Superior temporal gyrus (tissue), 1 donor: ENCODE data around the gene ST6GALNAC6.
A peak's percentile ranks its signal among the peaks of the same experiment; 100 is the strongest.

Experiments used
- DNase-seq: peaks from one replicate; pipeline ENCODE4 v3.0.0-alpha.2; 2016; ENCODE audit errors: extremely low spot score

ST6GALNAC6 gene

GRCh38 chr9:127934248-127934647, 34.8 kb upstream of the ST6GALNAC6 start:
- no peak for DNase-seq

DNA sequence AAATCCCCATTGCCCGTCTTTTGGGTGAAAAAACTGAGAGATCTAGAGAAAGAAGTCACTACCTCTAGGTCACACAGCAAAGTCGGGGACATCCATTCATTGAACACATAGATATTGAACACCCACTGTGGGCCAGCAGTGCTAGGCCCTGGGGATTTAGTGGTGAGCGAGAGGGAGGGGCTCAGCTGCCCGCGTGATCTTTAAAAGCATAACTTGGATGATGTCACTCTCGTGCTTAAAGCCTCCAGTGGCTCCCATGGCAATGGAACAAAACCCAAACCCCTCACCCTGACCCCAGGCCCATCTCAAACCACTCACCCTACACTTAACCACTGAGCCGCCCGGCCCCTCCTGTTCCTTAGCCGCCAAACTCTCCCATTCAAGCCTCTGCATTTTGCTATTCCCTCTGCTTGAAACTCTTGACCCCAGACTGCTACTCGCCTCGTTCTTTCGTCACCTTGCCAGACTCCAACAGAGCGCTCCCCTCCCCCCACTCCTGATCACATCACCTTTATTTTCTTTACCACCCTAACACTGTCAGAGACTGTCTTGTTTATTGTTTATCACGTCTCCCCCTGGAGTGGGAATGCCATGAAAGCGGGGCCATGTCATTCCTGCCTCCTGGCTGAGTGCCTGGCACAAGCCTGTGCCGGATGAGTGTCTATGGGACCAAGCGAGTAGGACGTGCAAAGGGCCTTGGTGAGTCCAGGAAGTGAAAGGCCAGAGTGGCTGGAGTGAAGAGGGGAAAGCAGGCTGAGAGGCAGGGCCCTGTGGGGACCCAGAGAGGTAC, 31.9 kb upstream of the ST6GALNAC6 start:
- DNase-seq = no peak

- DNase-seq = peak; percentile 84
Measured at GRCh38 chr9:127930231-127931091, 31.1 kb upstream of the ST6GALNAC6 start, which contains the start of gene PIP5KL1. Gene PIP5KL1 (minus strand): TSS chr9:127930777. CDS start chr9:127930752, 25 bp downstream.

- no peak for DNase-seq
Measured at GRCh38 chr9:127929625-127929979, 30.2 kb upstream of the ST6GALNAC6 start.

DNA sequence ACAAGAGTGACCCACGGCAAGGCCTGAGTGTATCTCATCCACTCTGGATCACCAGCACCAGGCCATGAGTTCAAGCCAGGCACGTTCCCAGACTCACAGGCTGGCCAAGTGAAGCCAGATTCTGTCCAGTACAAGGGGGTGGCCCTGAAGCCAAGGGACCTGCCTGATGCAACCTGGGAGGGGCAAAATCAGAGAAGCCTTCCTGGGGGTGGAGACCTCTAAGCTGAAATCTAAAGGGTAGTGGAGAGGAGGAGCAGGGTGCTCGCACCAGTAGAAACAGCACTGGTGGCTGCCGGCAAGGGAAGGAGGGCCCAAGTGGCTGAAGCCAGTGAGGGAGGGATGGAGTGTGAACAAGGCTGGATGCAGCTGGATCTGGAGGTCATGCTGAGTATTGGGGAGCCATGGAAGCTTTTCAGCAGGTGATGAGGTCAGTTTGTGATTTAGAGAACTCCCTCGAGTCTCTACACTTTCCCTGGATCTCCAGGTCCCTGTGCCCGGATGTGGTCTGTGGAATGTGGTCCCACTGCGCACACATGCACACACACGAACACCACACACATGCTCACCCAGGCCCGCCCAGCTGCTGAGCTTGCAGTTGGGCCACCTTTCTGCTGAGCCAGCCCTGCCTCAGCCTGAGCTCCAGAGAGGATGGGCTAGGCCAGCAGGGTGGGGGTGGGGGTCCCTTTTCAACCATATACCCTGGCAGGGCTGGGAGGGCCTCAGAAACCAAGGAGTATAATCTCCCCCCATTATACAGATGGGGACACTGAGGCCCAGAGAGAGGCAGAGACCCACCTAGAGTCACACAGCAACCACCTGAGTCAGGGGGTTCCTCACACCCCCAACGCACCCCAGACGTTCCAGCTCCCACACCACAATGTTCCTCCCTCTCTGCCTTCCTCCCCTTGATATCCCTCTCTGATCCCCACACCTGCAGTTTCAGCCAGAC, 29.5 kb upstream of the ST6GALNAC6 start:
- no peak for DNase-seq

DNA sequence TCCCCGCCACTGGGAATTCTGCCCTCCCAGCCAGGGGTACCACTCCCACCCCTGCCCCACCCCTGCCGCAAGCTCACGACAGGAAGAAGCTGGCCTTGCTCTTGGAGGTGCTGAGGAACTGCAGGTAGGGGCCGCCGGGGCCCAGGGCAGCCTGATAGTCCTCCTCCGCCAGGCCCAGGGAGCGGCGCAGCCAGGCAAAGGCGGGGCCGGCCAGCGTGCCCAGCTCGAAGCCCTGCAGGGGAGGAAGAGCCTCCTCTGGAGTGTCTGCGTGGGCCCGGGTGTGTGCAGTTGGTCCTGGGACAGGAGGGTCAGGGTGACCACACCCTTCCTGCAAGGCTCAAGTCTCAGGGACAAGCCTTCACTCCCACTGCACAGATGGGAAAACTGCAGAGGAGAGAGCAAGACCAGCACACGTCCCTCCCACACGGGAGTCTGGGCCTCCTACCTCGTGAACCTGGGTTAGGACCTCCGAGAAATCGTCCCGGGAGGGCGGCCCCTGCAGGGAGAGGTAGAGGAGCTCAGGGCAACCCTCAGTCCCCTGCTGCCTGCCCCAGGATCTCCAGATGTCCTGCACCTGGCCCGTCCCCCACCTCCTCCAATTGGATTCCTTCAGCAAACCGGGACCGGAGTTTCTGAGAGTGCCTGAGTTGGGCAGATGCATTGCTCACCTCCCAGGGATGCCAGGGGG, 28.7 kb upstream of the ST6GALNAC6 start:
- DNase-seq = no peak

DNA sequence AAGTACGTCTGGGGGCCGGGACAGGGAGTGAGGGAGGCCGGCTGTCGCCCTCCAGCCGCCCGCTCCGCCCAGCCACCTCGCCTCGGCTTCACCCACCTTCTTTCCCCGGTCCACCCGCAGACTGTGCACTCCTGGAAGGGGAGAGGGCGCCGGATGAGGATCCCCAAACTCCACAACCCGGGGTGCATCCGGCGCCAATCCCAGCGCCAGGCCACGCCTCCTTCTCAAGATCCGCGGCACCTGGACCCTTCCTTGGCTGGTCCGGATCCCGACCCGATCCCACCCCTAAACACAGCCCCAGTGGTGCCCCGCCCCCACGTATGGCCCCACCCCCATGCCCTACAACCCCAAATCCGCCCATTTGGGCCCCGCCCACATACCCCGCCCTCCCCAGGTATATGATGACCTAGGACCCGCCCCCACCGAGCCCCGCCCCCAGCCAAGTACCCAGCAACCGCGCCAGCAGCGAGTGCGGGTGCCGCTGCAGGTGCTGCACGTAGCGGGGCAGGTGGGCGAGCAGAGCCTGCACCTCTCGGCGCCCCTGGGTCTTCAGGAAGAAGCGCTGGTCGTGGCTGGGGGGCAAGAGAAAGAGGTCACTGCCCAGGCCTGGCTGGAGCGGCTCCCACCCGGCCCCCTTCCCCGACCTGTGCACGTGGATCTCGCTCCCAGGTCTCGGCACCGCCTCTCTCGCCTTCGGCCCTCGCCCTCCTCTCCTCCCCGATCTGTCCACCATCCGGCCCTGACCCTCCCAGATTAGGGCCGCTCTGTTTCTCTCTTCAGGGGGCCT, 28.0 kb upstream of the ST6GALNAC6 start:
- DNase-seq = no peak

- DNase-seq = no peak
Measured at GRCh38 chr9:127926906-127927200, 27.4 kb upstream of the ST6GALNAC6 start.

GRCh38 chr9:127925959-127926905, 26.8 kb upstream of the ST6GALNAC6 start:
- DNase-seq = no peak

DNA sequence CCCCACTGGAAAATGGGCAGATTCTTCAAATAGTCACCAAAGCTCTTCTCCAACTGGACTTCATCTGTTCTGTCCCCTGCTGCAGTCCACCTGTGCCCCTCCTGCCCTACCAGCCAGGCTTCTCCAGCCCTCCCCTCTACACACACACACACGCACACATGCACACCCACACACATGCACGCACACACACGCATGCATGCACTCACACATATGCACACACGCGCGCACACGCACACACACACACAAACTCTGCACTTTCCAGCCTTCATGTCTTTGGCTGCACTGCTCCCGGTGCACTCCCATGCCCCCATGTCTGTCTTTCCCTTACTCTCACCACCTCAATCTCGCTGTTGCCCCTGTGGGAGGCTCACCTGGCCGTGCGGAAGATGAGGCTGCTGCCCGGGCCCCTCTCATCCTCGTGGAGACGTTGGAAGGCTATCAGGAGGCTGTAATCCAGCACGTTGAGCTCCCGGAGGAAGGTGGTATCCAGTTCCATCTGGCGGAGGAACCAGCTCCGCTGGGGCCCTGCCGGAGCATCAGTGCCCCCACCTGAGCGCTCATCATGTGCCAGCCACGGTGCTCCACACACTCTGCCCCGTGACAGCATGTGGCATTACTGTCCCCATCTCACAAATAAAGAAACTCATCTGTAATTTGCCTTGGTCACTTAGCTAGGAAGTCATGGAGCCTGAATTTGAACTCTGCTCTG, 25.5 kb upstream of the ST6GALNAC6 start:
- DNase-seq = no peak

GRCh38 chr9:127923771-127924170, 24.4 kb upstream of the ST6GALNAC6 start:
- no peak for DNase-seq

DNA sequence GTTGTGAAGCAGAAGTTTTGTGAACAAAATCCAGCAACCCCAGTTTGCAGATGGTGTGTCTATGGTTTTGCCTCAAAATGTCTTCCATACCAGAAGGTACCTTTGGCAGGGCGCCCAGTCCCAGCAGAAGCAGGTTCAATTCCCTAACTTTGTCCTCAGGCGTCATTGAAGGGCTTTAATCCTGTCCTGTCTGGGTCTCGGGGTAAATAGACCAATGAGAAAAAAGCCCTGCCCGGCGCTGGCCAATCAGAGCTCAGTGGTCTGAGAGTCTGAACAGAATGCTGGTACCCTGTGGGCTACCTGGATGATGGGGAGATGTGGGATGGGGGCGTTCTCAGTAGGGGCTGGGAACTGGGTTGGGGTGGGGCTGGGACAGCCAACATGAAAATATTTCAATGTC, 23.6 kb upstream of the ST6GALNAC6 start:
- no peak for DNase-seq

DNA sequence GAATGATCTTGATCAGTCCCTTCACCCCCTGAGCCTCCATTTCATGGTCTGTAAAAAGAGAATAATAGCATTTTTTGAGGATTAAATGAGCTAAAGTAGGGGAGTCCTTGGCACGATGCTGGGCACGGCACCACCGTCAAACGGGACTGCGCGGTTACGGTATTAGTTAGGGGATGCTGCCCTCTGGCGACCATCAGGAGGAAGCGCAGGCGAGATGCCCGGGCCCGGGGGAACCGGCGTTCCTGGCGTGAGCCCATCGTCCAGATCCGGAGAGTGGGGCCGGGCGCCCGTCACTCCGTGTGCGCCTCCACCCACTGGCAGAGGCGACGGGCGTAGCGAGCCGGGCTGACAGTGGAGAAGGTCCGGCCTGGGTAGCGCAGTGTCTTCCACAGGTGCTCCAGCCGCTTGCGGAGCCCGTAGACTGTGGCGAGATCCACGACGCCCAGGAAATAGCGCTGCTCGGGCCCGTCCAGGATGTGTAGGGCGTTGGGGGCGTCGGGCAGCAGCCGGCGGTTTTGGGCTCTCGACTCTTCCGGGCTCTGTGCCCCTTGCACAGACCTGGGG, 22.2 kb upstream of the ST6GALNAC6 start:
- peak; percentile 79 for DNase-seq

DNA sequence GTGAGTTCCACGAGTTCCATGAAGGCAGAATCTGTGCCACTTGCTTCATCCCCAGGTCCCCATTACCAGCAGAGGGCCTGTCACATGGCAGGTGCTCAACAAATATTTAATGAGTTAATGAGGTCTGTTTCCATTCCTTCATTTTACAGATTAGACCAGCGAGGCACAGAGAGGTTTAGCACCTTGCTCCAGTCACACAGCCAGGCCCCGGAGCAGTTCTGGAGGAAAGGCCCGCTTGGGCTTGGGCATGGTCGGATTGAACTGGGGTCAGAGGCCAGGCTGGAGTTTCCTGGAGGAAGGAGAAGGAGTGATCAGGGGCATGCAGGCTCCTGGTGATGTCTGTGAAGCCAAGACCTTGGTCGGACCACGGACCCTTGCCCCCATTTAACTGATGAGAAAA, 21.4 kb upstream of the ST6GALNAC6 start:
- DNase-seq = no peak

GRCh38 chr9:127919253-127919815, 19.9 kb upstream of the ST6GALNAC6 start:
- no peak for DNase-seq

- DNase-seq = no peak
Measured at GRCh38 chr9:127918183-127919107, 19.0 kb upstream of the ST6GALNAC6 start.

DNA sequence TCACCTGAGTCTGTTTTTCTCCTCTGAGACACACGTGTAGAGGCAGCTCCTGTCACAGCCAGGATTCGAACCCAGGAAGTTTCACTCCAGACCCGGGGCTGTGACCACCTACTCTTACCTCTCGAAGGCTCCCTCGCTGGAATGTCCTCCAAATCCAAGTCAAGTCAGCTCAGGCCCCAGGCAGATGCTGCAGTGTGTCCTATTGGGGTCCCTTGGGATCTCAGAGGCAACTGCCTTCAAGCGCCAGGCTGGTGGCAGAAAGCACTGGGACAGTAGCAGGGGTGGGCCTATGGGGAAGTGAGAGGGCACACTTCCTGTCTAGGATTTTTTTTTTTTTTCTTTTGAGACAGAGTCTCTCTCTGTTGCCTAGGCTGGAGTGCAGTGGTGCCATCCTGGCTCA, 18.2 kb upstream of the ST6GALNAC6 start:
- DNase-seq = no peak
